Osteoblast (primary cell): ENCODE data around the gene SAMD11. TPM values are rescaled to one million over a fixed set of nuclear protein-coding genes. Genes with fewer than 3 reads are reported as not detected.

ENCODE experiments used
- DNase-seq: peaks from one replicate; pipeline ENCODE4 v3.0.0; 2011; ENCODE audit warnings: low spot score, mixed read lengths; ENCODE audit not compliant: insufficient read length; ENCODE audit errors: missing footprints
- H2AFZ ChIP-seq: 2 replicates; pipeline ENCODE4 v1.6.0; 2011; ENCODE audit warnings: mild to moderate bottlenecking, low read length
- H3K27ac ChIP-seq: 2 replicates; pipeline ENCODE4 v1.5.1; 2011; ENCODE audit warnings: mild to moderate bottlenecking, low read depth, low read length, moderate library complexity
- H3K27me3 ChIP-seq: 2 replicates; pipeline ENCODE4 v1.6.0; 2012; ENCODE audit warnings: mild to moderate bottlenecking, control low read depth, inconsistent platforms, low read length, moderate library complexity; ENCODE audit not compliant: insufficient read depth
- H3K36me3 ChIP-seq: 2 replicates; pipeline ENCODE4 v1.5.1; 2011; ENCODE audit warnings: mild to moderate bottlenecking, low read length, control low read depth, moderate library complexity; ENCODE audit not compliant: insufficient read depth
- H3K4me1 ChIP-seq: 2 replicates; pipeline ENCODE4 v1.5.1; 2011; ENCODE audit warnings: mild to moderate bottlenecking, low read length, control low read depth, moderate library complexity; ENCODE audit not compliant: insufficient read depth
- H3K4me2 ChIP-seq: 2 replicates; pipeline ENCODE4 v1.6.0; 2011; ENCODE audit warnings: mild to moderate bottlenecking, low read length; ENCODE audit not compliant: insufficient read depth
- H3K4me3 ChIP-seq: fragments of 200-600 bp; sonication (generic); 3 replicates; pipeline ENCODE4 v1.5.1; 2012; ENCODE audit warnings: mild to moderate bottlenecking, low read length, inconsistent platforms; ENCODE audit not compliant: insufficient read depth
- H3K79me2 ChIP-seq: 2 replicates; pipeline ENCODE4 v1.6.0; 2012; ENCODE audit warnings: mild to moderate bottlenecking, low read length, control low read depth, inconsistent platforms; ENCODE audit not compliant: insufficient read depth
- H3K9me3 ChIP-seq: 2 replicates; pipeline ENCODE4 v1.5.1; 2011; ENCODE audit warnings: low read depth, low read length, control low read depth
- H4K20me1 ChIP-seq: 2 replicates; pipeline ENCODE4 v1.6.0; 2012; ENCODE audit warnings: mild to moderate bottlenecking, low read length, control low read depth; ENCODE audit not compliant: insufficient read depth
- CTCF ChIP-seq: IDR thresholded peaks from 2 replicates; pipeline ENCODE4 v1.5.1; 2011; ENCODE audit warnings: mild to moderate bottlenecking, low read depth, low read length, moderate library complexity; ENCODE audit errors: extremely low read depth
- total RNA-seq: library from RNA; depleted of rRNA; stranded (reverse); fragments of >200 nt; gene quantifications from 2 replicates; pipeline ENCODE4 v1.2.3, GENCODE V29; 2012

SAMD11 gene
- total RNA-seq, 1 donor, result 8.3 TPM

DNA sequence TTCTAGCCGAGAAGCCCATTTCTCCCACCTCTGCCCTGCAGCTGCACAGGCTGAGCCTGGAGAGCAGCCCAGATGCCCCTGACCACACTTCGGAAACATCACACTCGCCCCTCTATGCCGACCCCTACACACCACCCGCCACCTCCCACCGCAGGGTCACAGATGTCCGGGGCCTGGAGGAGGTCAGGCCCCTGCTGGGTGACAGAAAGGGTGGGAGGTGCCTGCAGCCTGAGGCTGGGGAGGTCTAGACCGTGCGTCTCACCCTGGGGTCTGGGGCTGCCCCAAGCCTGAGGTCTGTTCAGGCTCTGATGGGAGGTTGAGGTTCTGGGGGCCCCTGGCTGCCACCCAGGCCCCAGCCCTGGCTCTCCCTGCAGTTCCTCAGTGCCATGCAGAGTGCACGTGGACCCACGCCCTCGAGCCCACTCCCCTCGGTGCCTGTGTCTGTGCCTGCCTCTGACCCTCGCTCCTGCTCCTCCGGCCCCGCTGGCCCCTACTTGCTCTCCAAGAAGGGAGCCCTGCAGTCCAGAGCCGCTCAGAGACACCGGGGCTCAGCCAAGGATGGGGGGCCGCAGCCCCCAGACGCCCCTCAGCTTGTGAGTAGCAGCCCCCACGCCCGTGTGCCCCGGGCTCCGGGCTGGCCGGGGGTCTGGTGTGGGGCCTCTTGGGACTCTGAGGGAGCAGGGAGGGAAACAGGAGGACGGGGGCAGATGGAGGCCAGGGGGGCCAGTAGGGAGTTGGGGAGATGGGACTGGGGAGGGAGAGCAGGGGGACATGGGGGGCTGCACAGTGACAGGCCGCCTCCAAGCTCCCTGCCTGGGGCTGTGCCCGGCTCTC, 50.0 kb downstream of the SAMD11 start:
- peak; percentile 83 for DNase-seq
- no peaks in the 10 kb centered on the region for H4K20me1 ChIP-seq
- no peaks in the 10 kb centered on the region for H3K9me3 ChIP-seq
- H3K79me2 ChIP-seq, result no peaks in the 10 kb centered on the region
- no peaks in the 10 kb centered on the region for H3K4me1 ChIP-seq
- no peak overlapping the region for H3K4me2 ChIP-seq
- no peak for TF ChIP-seq CTCF
- no peak overlapping the region for H3K4me3 ChIP-seq
- H3K27ac ChIP-seq, result no peak overlapping the region
- no peaks in the 10 kb centered on the region for H3K27me3 ChIP-seq
- no peak overlapping the region for H2AFZ ChIP-seq
- no peaks in the 10 kb centered on the region for H3K36me3 ChIP-seq

DNA sequence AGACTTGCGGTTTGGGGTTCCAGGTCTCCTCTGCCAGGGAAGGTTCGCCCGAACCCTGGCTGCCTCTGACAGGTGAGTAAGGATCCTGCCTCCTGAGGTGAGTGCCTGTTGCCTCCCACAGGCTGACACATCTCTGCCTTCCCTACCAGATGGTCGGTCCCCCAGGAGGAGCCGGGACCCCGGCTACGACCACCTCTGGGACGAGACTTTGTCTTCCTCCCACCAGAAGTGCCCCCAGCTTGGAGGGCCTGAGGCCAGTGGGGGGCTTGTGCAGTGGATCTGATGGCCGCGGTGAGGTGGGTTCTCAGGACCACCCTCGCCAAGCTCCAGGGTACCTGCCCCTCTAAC, 50.5 kb downstream of the SAMD11 start:
- H2AFZ ChIP-seq, result no peak overlapping the region
- no peaks in the 10 kb centered on the region for H3K36me3 ChIP-seq
- no peaks in the 10 kb centered on the region for H3K4me1 ChIP-seq
- TF ChIP-seq CTCF, result no peak
- H3K27ac ChIP-seq, result no peak overlapping the region
- H4K20me1 ChIP-seq, result no peaks in the 10 kb centered on the region
- H3K27me3 ChIP-seq, result no peaks in the 10 kb centered on the region
- H3K79me2 ChIP-seq, result no peaks in the 10 kb centered on the region
- peak; percentile 86 for DNase-seq
- no peak overlapping the region for H3K4me2 ChIP-seq
- no peak overlapping the region for H3K4me3 ChIP-seq
- no peaks in the 10 kb centered on the region for H3K9me3 ChIP-seq

DNA sequence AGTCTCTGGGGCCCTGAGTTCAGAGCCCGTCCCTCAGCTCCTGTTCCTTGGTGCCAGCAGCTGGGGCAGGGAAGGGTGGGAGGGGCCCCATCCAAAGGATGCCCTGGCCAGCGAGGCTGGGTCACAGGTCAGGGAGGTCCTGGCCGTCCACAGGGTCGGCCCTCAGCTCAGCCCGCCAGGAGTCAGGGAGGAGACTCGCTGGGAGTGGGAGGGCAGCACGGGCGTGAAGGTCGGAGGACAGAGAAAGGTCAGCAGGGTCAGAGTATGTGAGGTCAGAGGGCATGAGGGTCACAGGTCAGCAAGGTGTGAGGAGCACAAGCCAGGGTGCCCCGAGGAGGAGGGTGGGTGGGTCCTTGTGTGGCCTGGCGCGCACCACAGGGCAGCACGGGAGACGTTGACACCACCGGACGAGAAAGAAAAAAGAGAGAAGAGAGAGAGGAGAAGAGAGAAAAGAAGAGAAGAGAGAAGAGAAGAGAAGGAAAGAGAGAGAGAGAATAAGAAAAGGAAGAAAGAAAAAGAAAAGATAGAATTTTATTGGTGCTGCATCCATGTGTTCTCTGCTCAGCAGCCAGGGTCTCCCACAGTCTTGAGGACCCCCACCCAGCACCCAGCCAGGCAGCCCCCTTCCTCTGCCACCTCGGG, 51.1 kb downstream of the SAMD11 start:
- peak; percentile 75 for DNase-seq
- no peaks in the 10 kb centered on the region for H4K20me1 ChIP-seq
- TF ChIP-seq CTCF, result no peak
- no peaks in the 10 kb centered on the region for H3K36me3 ChIP-seq
- no peaks in the 10 kb centered on the region for H3K4me1 ChIP-seq
- H3K27me3 ChIP-seq, result no peaks in the 10 kb centered on the region
- H3K79me2 ChIP-seq, result no peaks in the 10 kb centered on the region
- no peak overlapping the region for H3K4me2 ChIP-seq
- H2AFZ ChIP-seq, result no peak overlapping the region
- no peak overlapping the region for H3K27ac ChIP-seq
- H3K4me3 ChIP-seq, result no peak overlapping the region
- no peaks in the 10 kb centered on the region for H3K9me3 ChIP-seq

GRCh38 chr1:975365-975764, 51.6 kb downstream of the SAMD11 start:
- no peak overlapping the region for H2AFZ ChIP-seq

More at GRCh38 chr1:975365-975764, 51.6 kb downstream of the SAMD11 start:
- Histone ChIP-seq H3K36me3 (no peaks in the 10 kb centered on the region), H4K20me1 (no peaks in the 10 kb centered on the region), H3K4me3 (no peak overlapping the region), H3K27me3 (no peaks in the 10 kb centered on the region), H3K79me2 (no peaks in the 10 kb centered on the region), H3K27ac (no peak overlapping the region), H3K4me1 (no peaks in the 10 kb centered on the region), H3K4me2 (no peak overlapping the region), H3K9me3 (no peaks in the 10 kb centered on the region)
- DNase-seq, result peak; percentile 84
- no peak for TF ChIP-seq CTCF
